ENCODE data around the gene GGA3.

The GGA3 gene

DNA sequence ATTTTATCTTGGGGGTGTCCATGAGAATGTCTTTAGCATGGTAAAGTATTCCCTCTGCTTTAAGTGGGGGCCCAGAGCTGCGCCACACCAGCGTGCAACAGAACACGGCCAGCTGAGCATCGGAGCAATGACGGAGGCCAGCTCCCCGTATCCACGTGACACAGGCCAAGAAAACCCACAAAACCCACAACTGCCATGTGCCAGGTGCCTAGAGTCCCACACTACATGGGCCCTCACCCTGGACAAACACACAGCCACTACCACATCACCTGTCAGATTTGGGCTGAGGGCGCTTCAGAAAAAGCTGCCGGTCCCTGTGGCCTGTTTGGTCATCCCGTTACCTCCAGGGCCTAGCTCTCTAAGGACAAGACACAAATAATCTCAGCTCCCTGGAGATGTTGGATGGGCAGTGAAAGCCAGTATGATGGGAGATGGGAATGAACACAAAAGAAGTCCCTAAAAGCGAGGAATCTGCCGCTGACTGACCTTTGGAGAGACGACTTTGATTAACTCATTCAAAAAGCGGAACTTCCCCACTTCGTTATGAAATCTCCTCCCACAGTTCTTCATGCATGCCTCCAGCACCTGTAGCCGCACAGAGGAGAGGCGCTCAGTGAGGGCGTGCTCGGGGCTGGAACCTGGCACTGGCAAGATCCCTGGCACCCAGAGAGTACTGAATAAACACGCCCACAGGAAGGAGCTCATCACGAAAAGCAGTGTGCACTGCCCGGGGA is 17.1 kb downstream of the GGA3 start:
- no peak for DNase-seq

DNA sequence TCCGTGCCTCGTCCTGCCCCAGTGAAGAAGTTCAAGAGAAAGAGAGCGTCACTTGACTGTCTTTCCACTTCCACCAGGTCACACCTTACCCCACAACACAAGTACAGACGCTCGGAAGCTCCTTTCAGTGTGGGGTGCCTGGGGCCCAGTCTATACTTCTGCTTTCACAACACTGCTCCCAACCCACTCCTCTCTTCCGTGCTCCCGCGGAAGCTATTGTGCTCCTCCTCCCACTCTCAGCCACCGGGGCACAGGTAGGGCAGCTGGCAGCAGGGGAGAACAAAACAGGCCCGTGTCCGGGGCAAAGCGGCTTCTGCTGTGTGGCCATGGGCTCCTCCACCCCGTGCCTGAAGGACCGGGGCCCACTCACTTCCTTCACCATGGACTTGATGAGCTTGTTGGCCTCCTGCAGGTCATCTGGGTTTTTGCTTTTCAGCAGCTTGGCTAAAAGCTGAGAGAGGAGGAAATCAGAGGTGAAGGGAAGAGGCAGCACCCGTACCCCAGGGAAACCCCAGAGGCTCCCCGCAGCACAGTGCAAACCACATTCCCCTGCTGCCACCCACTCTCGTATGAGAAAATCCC is 18.9 kb downstream of the GGA3 start:
- DNase-seq: no peak

DNA sequence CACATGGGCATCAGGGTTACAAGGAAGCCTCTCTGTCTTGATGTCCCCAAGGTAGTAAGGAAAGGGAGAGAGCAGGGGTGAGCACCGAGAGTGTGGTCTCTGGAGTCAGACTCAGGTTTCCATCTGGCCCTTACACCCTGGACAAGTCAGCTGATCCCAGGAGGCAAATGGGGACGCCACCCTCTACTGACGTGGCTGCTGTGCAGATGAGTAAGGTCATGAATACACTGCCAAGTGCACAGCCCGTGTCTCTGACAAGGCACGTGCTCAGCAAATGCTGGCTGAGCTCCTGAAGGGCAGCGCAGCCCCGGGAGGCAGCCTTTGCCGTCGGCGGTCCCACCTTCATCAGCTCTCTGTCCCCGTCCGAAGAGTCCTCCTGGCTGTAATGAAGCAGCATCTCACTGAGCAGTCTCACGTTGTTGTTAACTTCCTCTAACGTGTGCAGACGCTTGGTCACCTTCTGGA is 19.4 kb downstream of the GGA3 start:
- peak; percentile 25 for DNase-seq

DNA sequence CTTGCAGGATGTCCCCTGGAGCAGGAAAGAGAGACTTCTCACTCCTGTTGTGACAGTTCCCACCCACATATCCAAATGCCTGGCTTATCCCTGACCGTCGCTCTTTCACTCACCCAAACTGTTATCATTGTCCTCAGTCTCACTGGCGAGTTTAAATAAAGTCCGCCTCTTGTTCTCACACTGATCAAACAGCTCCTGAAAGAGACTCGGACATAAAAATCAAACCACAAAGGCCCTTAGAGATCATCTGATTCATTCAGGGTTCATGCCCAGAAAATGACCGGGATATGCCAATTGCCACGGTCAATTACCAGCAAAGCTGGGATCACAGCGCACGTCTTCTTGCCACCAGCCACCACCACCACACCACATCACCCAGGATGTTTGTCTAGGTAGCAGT is 19.9 kb downstream of the GGA3 start:
- DNase-seq: no peak

DNA sequence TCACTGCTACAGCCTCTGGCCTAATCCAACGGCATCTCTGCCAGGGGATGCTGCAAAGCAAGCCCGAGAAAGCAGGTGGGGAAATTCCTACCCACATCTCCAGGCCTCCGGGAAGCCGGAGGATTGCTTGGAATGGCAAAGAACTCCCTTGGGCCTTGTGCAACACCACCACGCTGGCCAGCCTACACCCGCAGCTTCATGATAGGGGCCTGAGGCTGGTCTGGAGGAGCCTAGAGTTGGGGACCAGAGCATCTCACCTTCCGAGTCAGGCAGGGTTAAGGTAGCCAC is 20.3 kb downstream of the GGA3 start:
- peak; percentile 17 for DNase-seq

DNA sequence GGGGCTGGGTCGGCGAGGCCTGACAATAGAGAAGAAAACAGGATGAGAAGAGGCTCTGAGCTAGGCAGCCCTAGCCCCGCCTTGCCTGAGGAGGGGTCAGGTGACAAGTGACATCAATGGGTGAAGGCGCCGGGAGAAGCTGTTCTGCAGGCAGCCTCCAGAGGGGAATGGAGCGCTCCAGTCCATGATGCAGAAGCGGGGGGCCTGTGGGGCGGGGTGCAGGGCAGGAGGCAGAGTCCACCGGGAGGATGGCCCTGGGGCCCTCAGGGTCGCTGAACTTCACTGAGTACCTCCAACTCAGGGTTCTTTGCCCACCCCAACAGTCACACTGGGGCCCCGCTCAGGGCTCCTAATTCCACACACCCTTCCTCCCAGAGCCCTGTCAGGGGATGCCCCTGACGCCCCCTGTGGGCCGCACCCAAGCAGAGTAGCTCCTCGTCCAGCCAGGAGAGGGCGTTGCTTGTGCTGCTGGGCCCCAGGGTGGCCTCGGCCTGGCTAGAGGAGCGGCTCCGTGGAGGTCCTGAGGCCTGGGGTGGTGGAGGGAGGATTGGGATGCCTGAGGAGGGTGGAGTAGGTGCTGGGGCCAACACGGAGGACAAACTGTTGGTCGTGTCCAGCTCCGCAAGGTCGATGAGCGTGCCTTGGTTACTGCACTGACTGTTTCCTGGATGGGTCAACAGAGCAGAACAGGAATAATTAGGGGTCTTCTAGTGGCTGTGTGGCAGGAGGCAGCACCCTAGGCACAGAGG is 20.8 kb downstream of the GGA3 start:
- DNase-seq: peak; percentile 44

DNA sequence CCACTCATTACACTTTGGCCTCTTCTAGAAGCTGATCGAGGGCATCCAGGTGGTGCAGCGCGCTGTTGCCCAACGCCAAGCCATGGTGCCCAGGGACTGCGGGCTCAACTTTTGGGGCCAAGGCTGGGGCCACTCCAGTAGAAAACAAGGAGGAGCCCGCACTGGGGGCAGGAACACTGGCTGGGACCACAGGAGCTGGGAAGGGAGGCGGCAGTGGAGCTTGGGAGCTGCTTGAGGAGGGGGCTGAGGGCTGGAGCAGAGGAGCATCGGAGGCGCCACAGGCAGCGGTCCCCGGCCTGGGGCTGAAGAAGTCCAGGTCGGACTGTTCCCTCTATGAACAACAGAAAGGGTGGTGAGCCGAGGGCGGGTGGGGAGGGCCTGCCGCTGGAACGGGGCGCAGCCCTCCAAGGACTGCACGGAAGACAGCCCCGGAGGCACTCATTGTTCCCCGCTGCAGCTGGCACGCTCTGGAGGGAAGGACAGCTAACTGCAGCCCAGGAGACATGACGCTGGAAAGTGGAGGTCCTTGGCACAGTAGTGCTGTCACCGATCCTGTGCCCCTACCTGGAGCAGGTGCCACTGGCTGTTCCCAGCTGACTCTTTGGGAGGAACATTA is 21.5 kb downstream of the GGA3 start:
- DNase-seq: no peak

DNA sequence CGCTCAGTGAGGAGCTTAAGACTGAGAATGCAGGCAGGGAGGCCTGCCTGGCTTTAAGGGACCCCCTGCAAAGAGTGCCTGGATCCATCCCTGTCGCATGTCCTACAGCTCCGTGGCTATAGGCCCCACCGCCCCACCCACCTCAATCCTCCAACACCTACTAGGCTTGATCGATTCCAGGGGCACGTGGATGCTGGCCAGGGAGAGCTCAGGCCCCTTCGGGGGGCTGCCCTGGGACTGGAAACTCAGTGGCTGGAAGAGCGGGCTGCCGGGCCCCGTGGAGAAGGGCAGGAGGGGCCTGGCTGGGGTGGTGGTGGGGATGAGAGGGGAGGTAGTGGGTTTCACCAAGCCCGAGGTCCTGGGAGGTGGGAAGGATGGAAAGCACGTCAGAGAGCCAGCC is 22.2 kb downstream of the GGA3 start:
- no peak for DNase-seq

DNA sequence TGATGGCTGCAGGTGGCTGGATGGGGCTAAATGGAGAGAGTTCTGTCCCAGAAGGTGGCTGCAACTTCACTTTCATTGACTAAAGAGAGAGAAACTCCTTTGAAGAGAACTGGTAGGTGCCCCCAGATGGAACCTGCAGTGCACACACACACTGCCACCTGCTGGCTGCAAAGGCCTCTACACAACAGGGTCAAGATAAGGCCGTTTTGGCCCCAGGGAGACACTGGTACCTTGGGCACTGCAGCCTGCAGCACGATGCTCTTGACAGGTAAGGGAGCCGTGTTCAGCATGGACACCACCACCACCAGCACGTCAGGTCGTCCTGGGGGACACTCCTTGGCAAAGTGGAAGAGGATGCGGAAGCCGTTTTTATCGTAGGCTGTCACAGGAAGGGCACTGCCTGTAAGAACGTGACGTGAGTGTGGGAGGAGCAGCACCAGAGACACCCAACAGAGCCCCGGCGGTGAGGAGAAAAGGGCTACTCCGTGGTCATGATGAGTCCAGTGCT is 22.7 kb downstream of the GGA3 start:
- DNase-seq: peak; percentile 57

DNA sequence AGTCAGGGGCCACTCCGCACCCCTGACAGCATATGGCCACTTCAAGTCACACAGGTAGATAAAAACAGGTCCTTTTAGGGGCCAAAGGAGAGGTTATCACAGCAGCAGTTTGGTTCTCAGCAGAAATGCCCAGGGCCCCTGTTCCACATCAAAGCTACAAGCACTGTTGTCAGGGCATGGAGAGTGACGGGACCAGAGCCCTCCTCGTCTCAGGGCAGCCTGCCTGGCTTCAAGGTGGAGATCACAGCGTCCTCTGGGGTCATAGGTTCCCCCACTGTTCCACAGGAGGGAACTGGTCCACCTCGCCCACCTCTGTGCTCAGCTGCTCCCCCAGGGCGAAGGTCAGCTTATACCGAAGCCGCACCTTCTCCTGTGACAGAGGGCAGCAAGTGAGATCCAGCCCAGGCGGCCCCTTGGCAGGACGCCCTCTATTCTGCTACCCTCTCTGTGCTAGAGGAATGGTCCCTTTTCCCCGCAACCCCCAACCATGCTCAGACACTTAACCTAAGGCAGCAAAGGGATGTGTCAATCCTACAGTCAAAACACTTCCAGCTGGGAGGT is 23.3 kb downstream of the GGA3 start:
- no peak for DNase-seq

DNA sequence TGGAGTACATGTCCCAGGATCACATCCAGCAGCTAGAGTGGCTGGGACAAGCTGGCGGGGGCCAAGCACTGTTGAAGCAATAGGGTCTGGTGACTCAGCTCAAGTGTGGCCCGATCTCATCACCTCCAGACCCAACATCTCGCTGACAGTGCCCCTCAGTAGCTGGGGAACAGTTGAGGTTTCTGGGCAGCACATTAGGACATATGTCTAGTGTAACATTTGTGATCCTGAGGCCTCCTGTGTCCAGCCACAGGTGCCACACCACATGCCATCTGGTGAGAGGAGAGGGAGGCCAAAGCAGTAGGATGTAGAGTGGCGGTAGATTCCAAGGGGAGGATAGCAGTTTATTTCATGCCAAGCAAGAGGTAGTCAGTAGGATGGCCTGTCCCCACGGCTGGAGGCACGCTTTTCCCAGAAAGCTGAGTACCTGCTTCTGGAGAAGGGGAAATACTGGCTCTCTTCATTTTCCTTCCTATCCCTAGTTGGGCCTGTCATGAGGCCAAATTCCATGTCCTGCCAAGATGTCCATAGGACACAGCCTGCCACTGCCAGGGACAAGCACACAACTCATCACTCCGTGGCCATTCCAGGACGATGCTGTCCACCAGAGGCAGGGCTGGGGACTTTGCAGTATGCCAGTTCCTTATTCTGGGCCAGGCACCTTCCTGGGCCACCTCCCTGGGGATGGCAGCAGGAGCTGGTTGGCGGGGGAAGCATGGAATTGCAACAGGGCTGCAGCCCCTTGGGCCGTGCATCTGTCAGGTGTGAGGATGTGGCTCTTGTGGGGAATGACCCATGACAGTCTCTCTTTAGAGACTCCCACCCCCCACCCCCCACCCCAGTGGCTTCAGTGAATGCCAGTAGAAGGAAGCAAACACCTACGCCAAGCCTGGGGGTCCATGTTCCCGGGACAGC is 24.0 kb downstream of the GGA3 start:
- DNase-seq: no peak

DNA sequence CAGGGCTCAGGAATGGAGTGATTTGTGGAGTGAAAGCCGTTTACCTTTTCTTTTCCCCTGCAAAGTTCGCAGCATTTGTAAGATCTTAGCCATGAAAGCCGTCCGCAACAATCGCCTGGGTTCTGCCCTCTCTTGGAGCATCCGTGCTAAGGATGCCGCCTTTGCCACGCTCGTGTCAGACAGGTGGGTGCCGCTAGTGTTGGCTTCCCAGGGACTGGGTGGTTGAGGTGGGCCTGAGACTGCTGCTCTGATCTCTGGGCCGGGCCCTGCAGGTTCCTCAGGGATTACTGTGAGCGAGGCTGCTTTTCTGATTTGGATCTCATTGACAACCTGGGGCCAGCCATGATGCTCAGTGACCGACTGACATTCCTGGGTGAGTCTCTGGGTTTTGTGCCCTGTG is 28.6 kb downstream of the GGA3 start:
- DNase-seq: no peak

DNA sequence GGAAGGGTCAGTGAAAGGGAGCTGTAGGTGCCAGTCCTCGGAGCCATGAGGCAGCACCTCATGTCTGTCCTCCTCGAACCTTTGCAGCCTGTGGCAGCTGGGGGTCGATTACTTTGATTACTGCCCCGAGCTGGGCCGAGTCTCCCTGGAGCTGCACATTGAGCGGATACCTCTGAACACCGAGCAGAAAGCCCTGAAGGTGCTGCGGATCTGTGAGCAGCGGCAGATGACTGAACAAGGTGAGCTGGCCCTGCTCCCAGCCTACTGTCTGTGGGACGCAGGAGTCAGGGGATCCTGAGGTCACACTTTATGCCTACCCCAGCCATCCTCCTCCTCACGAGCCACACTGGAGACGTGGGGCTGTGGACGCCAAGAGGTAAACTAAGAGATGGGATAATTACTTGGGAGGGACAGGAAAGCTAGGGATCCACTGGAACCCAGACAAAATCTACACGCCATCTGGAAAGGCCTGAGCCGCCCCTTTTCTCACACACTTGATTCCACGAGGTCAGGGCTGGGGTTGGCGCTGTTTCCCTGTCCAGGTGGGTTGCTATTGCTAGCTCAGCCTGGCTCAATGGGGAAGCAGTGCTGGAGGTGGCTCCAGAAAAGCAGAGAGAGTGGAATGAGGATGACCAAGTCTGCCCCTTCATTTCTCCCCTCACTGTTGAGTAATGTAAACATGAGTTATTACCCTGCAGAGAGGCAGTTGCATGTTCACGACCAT is 29.5 kb downstream of the GGA3 start:
- no peak for DNase-seq

DNA sequence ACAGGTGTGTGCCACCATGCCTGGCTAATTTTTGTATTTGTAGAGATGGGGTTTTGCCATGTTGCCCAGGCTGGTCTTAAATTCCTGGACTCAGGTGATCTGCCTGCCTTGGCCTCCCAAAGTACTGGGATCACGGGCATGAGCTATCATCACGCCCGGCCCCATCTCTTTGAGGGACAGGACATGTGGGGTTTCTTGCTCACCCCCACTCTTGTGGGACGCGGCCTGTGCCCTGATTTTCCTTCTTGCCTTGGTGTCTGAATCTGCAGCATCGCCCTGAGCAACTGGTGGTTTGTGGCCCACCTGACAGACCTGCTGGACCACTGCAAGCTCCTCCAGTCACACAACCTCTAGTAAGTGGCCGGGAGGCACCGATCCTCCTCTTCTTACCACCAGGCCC is 30.3 kb downstream of the GGA3 start:
- no peak for DNase-seq

DNA sequence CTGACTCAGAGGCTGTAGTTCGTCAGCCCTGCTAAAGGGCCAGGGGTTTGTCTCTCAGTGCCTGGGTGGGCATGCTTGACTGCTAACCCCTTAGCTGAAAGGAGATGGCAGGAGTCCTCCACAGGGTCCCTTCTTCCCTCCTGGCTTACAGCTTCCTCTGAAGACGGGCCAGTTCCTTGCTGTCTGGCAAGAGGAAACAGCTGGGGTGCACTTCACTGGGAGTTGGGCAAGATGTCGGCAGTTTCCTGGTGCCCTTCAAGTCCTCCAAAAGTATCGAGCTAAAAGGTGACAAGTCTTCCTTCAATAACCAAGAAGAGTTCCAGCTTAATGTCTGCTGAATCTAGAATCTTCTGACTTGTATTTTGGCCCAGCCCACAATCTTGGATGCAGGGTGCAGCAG is 32.6 kb downstream of the GGA3 start:
- no peak for DNase-seq

DNA sequence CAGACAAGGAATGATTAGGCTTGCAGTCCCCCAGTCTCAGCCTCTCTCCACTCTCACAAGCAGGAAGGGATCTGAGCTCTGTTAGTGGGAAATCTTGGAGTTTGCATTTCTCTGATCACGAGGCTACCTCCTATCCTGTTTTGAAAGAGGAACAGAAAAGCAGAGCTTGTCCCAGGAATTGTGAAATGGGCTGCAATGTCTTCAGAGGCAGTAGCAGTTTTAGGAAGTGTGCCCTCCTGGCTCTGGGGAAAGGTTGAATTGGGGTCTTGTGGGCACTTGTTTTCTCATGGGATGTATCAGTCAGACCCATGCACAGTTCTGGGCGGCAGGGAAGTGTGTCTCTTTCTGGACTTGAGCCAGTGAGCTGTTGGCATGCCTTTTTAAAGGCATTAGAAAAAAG is 33.1 kb downstream of the GGA3 start:
- DNase-seq: no peak

DNA sequence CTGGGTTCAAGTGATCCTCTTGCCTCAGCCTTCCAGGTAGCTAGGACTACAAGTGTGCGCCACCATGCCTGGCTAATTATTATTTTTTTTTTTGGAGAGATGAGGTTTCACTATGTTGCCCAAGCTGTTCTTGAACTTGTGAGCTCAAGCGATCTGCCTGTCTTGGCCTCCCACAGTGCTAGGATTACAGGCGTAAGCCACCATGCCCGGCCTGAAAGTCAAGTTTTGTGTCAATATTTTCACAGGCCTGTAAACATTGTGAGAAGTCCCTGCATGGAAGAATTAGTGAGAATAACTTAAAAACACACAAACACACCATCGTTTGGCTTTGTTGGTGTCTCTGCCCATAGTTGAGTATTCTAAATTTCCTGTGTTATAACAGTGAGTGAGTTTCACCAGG is 33.7 kb downstream of the GGA3 start:
- no peak for DNase-seq

DNA sequence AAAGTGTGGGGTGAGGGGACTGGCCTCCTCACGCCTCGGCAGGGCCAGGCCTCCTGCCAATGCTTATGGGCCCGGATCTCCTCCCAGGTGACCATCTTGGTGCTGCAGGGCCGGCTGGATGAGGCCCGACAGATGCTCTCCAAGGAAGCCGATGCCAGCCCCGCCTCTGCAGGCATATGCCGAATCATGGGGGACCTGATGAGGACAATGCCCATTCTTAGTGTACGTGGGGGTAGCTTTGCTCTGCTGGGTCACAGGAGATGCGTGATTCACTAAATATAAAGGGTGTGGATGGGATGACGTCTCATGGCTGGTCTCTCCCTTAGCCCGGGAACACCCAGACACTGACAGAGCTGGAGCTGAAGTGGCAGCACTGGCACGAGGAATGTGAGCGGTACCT is 36.4 kb downstream of the GGA3 start:
- no peak for DNase-seq

DNA sequence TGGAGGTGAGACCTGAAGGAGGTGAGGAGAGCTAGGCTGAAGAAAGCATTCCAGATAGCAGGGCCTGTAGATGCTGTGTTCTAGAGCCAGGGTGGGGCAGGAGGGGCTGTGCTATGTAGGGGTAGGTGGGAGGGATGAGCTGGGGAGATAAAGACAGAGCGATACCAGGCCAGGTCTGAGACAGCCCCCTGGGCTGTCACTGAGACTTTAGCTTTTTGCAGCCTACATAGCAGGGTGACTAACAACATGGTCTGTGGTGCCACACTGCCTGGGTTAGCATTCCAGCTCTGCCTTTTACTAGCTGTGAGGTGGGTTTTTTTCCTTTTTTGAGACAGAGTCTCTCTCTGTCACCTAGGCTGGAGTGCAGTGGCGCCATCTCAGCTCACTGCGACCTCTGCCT is 41.6 kb downstream of the GGA3 start:
- DNase-seq: no peak

DNA sequence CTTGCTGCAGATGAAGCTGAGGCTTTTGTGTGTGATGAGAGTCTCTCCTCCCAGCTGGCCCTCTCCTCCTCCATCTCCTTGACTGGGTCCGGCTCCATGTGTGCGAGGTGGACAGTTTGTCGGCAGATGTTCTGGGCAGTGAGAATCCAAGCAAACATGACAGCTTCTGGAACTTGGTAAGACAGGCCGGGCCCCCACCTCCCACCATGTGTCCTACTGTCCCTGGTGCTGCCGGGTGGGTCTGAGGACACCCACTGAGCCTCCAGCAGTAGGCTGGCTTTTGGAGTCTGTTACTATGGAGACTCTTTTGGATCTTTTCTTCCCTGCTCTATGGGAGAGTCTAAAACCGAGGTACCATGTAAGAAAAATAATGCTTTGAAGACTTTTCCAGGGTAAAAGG is 43.3 kb downstream of the GGA3 start:
- no peak for DNase-seq

DNA sequence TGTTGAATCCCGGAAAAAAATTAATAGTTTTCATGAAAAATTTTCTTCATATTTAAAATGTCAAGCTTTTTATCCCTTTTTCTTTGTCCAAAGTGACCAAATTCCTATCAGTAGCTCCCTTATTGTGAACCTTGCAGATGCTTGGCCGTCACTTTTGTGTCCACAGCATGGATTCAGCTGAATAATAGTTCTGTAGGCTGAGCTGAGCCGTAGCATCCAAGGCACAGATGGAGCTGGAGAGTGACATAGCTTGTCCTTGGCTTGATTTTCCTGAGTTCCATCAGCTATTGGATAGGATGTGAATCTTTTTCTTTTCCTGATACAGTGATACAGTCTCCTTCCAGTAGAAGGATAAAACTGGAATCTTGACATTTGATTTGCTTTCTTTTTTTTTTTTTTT is 52.3 kb downstream of the GGA3 start:
- DNase-seq: no peak

DNA sequence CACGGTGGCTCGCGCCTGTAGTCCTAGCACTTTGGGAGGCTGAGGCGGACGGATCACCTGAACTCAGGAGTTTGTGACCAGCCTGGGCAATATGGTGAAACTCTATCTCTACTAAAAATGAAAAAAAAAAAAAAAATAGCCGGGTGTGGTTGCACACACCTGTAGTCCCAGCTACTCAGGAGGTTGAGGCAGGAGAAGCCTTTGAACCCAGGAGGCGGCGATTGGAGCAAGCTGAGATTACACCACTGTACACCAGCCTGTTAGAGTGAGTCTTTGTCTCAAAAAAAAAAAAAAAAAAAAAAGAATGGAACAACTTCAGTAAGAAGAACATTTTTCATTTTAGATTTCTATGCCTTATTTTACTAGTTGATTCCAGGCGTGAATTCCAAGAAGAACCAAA is 53.2 kb downstream of the GGA3 start:
- no peak for DNase-seq

Data from fibroblast of skin of right biceps (primary cell).